IMR-90 (cell line): ENCODE measurements around the gene SPINDOC. TPM values are rescaled to one million over a fixed set of nuclear protein-coding genes. Genes with fewer than 3 reads are reported as not detected.

Experiments
- ATAC-seq: fragments of 200-7000 bp; cut with Tn5 transposase; 2 replicates; pipeline ENCODE4 v1.9.1; 2020; ENCODE audit warnings: low read depth, mild to moderate bottlenecking, moderate library complexity
- BruUV-seq: library from RNA; stranded (reverse); fragments of 400-500 nt; replicated peaks from 2 replicates; lab custom pipeline; 2021; lab: Mats Ljungman, UMichigan
- CTCF ChIA-PET: fragments of 300-600 bp; formaldehyde crosslinking; extraction: SDS; loops from one replicate; lab custom pipeline; 2021; ENCODE audit warnings: antibody characterized with exemption; lab: Yijun Ruan, JAX
- POLR2A ChIA-PET: fragments of 300-600 bp; sonication (Branson Sonifier 250); formaldehyde crosslinking; loops from one replicate; lab custom pipeline; 2022; ENCODE audit warnings: antibody characterized with exemption; ENCODE audit not compliant: unreplicated experiment; lab: Charles Lee
- DNase-seq: peaks from one replicate; pipeline ENCODE4 v3.0.0; 2013
- H2AFZ ChIP-seq: replicated peaks from 2 replicates; pipeline ENCODE3; 2013; ENCODE audit warnings: low read length, mild to moderate bottlenecking; ENCODE audit not compliant: poor library complexity
- H2AK5ac ChIP-seq: 2 replicates; pipeline ENCODE4 v1.6.1; 2013; ENCODE audit warnings: low read depth, low read length, inconsistent platforms
- H2AK9ac ChIP-seq: replicated peaks from 2 replicates; pipeline ENCODE3; 2013; ENCODE audit warnings: mild to moderate bottlenecking, low read depth, low read length, moderate library complexity; ENCODE audit not compliant: poor library complexity
- H2BK120ac ChIP-seq: 2 replicates; pipeline ENCODE4 v1.6.1; 2013; ENCODE audit warnings: low read depth, low read length, inconsistent platforms
- H2BK15ac ChIP-seq: 3 replicates; pipeline ENCODE4 v1.6.1; 2013; ENCODE audit warnings: low read depth, low read length, inconsistent platforms
- H2BK20ac ChIP-seq: 2 replicates; pipeline ENCODE4 v1.6.1; 2013; ENCODE audit warnings: low read depth, mild to moderate bottlenecking, inconsistent platforms, low read length, moderate library complexity
- H2BK5ac ChIP-seq: 2 replicates; pipeline ENCODE4 v1.6.1; 2013; ENCODE audit warnings: mild to moderate bottlenecking, low read depth, low read length, inconsistent platforms; ENCODE audit not compliant: poor library complexity, severe bottlenecking
- H3K14ac ChIP-seq: replicated peaks from 2 replicates; pipeline ENCODE4 v1.6.1; 2013; ENCODE audit warnings: low read depth, low read length, inconsistent platforms
- H3K18ac ChIP-seq: 2 replicates; pipeline ENCODE4 v1.6.1; 2013; ENCODE audit warnings: low read depth, low read length, control low read depth
- H3K23ac ChIP-seq: 2 replicates; pipeline ENCODE4 v1.6.1; 2013; ENCODE audit warnings: low read depth, low read length, inconsistent platforms
- H3K27ac ChIP-seq: 2 replicates; pipeline ENCODE4 v1.5.1; 2013; ENCODE audit warnings: mild to moderate bottlenecking, control low read depth, low read length; ENCODE audit not compliant: insufficient read depth
- H3K27me3 ChIP-seq: 2 replicates; pipeline ENCODE4 v1.6.1; 2013; ENCODE audit warnings: low read length; ENCODE audit not compliant: control insufficient read depth, insufficient read depth
- H3K36me3 ChIP-seq: 2 replicates; pipeline ENCODE4 v1.6.1; 2013; ENCODE audit warnings: low read length, mixed read lengths; ENCODE audit not compliant: control insufficient read depth, insufficient read depth
- H3K4ac ChIP-seq: 2 replicates; pipeline ENCODE4 v1.6.1; 2013; ENCODE audit warnings: low read depth, low read length, inconsistent platforms
- H3K4me1 ChIP-seq: 2 replicates; pipeline ENCODE4 v1.6.1; 2013; ENCODE audit warnings: low read length, mixed read lengths; ENCODE audit not compliant: control insufficient read depth, insufficient read depth
- H3K4me2 ChIP-seq: 2 replicates; pipeline ENCODE4 v1.6.1; 2013; ENCODE audit warnings: low read depth, mild to moderate bottlenecking, control low read depth, low read length, moderate library complexity
- H3K4me3 ChIP-seq: 2 replicates; pipeline ENCODE4 v1.5.1; 2013; ENCODE audit warnings: low read depth, mild to moderate bottlenecking, control low read depth, low read length, moderate library complexity; ENCODE audit not compliant: insufficient read depth
- H3K56ac ChIP-seq: 2 replicates; pipeline ENCODE4 v1.6.1; 2013; ENCODE audit warnings: low read length, inconsistent platforms; ENCODE audit not compliant: insufficient read depth; ENCODE audit errors: extremely low read depth
- H3K79me1 ChIP-seq, 2 experiments: 2 replicates each; pipeline ENCODE4 v1.6.1; 2013; ENCODE audit warnings: low read length in 2 of 2, inconsistent platforms in 1 of 2, low read depth in 1 of 2
- H3K9ac ChIP-seq: 2 replicates; pipeline ENCODE4 v1.6.1; 2013; ENCODE audit warnings: low read depth, low read length, control low read depth
- H3K9me1 ChIP-seq: 2 replicates; pipeline ENCODE4 v1.6.1; 2013; ENCODE audit warnings: low read length, inconsistent platforms; ENCODE audit not compliant: insufficient read depth
- H3K9me3 ChIP-seq: 2 replicates; pipeline ENCODE4 v1.6.1; 2013; ENCODE audit warnings: low read length; ENCODE audit not compliant: control insufficient read depth, insufficient read depth
- H4K20me1 ChIP-seq: 2 replicates; pipeline ENCODE4 v1.6.1; 2013; ENCODE audit warnings: low read length, inconsistent platforms; ENCODE audit not compliant: insufficient read depth
- H4K5ac ChIP-seq: 2 replicates; pipeline ENCODE4 v1.6.1; 2013; ENCODE audit warnings: mild to moderate bottlenecking, low read depth, low read length, control low read depth
- H4K8ac ChIP-seq, 2 experiments: 2 replicates each; pipeline ENCODE4 v1.6.1; 2013; ENCODE audit warnings: low read depth in 2 of 2, low read length in 2 of 2, control low read depth in 1 of 2, inconsistent platforms in 1 of 2
- H4K91ac ChIP-seq: 2 replicates; pipeline ENCODE4 v1.6.1; 2013; ENCODE audit warnings: low read depth, low read length, inconsistent platforms; ENCODE audit not compliant: insufficient read depth
- BHLHE40 ChIP-seq: fragments of 150-350 bp; IDR thresholded peaks from 2 replicates; pipeline ENCODE4 v1.6.1; 2016; ENCODE audit warnings: mild to moderate bottlenecking, low read depth, low read length
- CEBPB ChIP-seq: IDR thresholded peaks from 2 replicates; pipeline ENCODE4 v1.6.1; 2012; ENCODE audit warnings: low read depth, low read length, improper control_type of control experiment
- CHD1 ChIP-seq: IDR thresholded peaks from 2 replicates; pipeline ENCODE4 v1.6.1; 2012; ENCODE audit warnings: low read depth, low read length, improper control_type of control experiment
- CTCF ChIP-seq: conservative IDR thresholded peaks from 2 replicates; pipeline ENCODE4 v1.5.1; 2012; ENCODE audit warnings: mild to moderate bottlenecking, low read depth, low read length, improper control_type of control experiment
- ELK1 ChIP-seq: fragments of 150-350 bp; IDR thresholded peaks from 2 replicates; pipeline ENCODE4 v1.6.1; 2016; ENCODE audit warnings: low read depth, mild to moderate bottlenecking, low read length, moderate library complexity, borderline replicate concordance
- FOS ChIP-seq: fragments of 150-350 bp; IDR thresholded peaks from 2 replicates; pipeline ENCODE4 v1.6.1; 2016; ENCODE audit warnings: low read depth, low read length
- MAFK ChIP-seq: IDR thresholded peaks from 2 replicates; pipeline ENCODE4 v1.6.1; 2012; ENCODE audit warnings: low read depth, low read length, improper control_type of control experiment
- MAZ ChIP-seq: IDR thresholded peaks from 2 replicates; pipeline ENCODE4 v1.6.1; 2012; ENCODE audit warnings: low read depth, mild to moderate bottlenecking, low read length, improper control_type of control experiment, moderate library complexity, borderline replicate concordance
- MXI1 ChIP-seq: IDR thresholded peaks from 2 replicates; pipeline ENCODE4 v1.6.1; 2012; ENCODE audit warnings: low read depth, mild to moderate bottlenecking, low read length, moderate library complexity, borderline replicate concordance
- NFE2L2 ChIP-seq: fragments of 150-350 bp; IDR thresholded peaks from 2 replicates; pipeline ENCODE4 v1.6.1; 2016; ENCODE audit warnings: low read depth, mild to moderate bottlenecking, low read length
- POLR2A ChIP-seq: IDR thresholded peaks from 2 replicates; pipeline ENCODE4 v1.6.1; 2012; ENCODE audit warnings: mild to moderate bottlenecking, low read depth, low read length
- RAD21 ChIP-seq: IDR thresholded peaks from 2 replicates; pipeline ENCODE4 v1.6.1; 2012; ENCODE audit warnings: low read length, improper control_type of control experiment
- RCOR1 ChIP-seq: IDR thresholded peaks from 2 replicates; pipeline ENCODE4 v1.6.1; 2012; ENCODE audit warnings: mild to moderate bottlenecking, low read length, improper control_type of control experiment; ENCODE audit not compliant: insufficient replicate concordance
- RFX5 ChIP-seq: IDR thresholded peaks from 2 replicates; pipeline ENCODE4 v1.8.0; 2012; ENCODE audit warnings: low read depth, mild to moderate bottlenecking, low read length, moderate library complexity
- SMC3 ChIP-seq: fragments of 150-350 bp; IDR thresholded peaks from 2 replicates; pipeline ENCODE4 v1.6.1; 2016; ENCODE audit warnings: low read depth, mild to moderate bottlenecking, antibody characterized with exemption, low read length, moderate library complexity
- USF2 ChIP-seq: fragments of 150-350 bp; IDR thresholded peaks from 2 replicates; pipeline ENCODE4 v1.6.1; 2017; ENCODE audit warnings: mild to moderate bottlenecking, antibody characterized with exemption, low read length, low read depth
- WGBS, 2 experiments: methylation state at CpG; one replicate each; pipeline versions ENCODE4 v1.1.5 to v1.1.7; 2013; ENCODE audit warnings: missing lambda C conversion rate in 2 of 2; ENCODE audit not compliant: insufficient read length in 1 of 2; ENCODE audit errors: extremely low coverage in 2 of 2; 5-methylcytosine and 5-hydroxymethylcytosine counted together
- dilution Hi-C: fragments of 300-500 bp; cut with HindIII; formaldehyde crosslinking; loops from one replicate; pipeline ENCODE4 v1.14.3; 2018; ENCODE audit warnings: low sequenced_read_pairs; ENCODE audit not compliant: unreplicated experiment
- in situ Hi-C: fragments of 300-500 bp; cut with MboI; formaldehyde crosslinking; loops from 3 replicates; pipeline ENCODE4 v1.14.3; 2019; ENCODE audit warnings: low sequenced_read_pairs, inconsistent platforms, mixed read lengths
- intact Hi-C: fragments of 100-400 bp; cut with micrococcal nuclease; formaldehyde crosslinking; loops from 2 replicates; pipeline ENCODE4 v1.10.0; 2022
- polyA plus RNA-seq, 3 experiments: library from polyadenylated mRNA; depleted of rRNA; stranded (reverse); fragments of >200 nt; gene quantifications; 2 replicates each; pipeline ENCODE4 v1.2.3, GENCODE V29; 2012; ENCODE audit warnings: low replicate concordance in 1 of 3
- total RNA-seq: library from RNA; depleted of rRNA; stranded (reverse); fragments of >200 nt; gene quantifications from 2 replicates; pipeline ENCODE4 v1.2.3, GENCODE V29; 2012

Gene SPINDOC
- total and polyA plus RNA-seq, 2 of the 4 experiments (the other 2 are of a cell fraction): 10.0 to 29.9 TPM

- in situ Hi-C loops: no loop called here
- WGBS, 2 experiments: no CpG with 5 or more reads among the region's 1 CpG
Measured at GRCh38 chr11:63843041-63843440, 29.8 kb downstream of the SPINDOC start.

More at GRCh38 chr11:63843041-63843440, 29.8 kb downstream of the SPINDOC start:
- Histone ChIP-seq H2AK9ac (no peak overlapping the region), H4K5ac (no peak overlapping the region), H3K9ac (no peak overlapping the region), H3K9me3 (no peaks in the 10 kb centered on the region), H3K56ac (no peak overlapping the region), H2BK5ac (no peak overlapping the region), H2BK120ac (no peak overlapping the region), H3K4ac (no peak overlapping the region), H3K18ac (no peak overlapping the region), H2AK5ac (no peak overlapping the region), H2BK20ac (no peak overlapping the region), H4K8ac (no peak overlapping the region), H3K79me1 (peaks cover 18 to 78% of the 10 kb centered on the region in 2 experiments), H3K4me3 (no peak overlapping the region), H3K23ac (no peak overlapping the region; the same call in 1 of the 2 replicates), H3K4me1 (peaks cover 18% of the 10 kb centered on the region), H3K9me1 (peaks cover 36% of the 10 kb centered on the region), H4K20me1 (peaks cover 75% of the 10 kb centered on the region), H3K14ac (no peak overlapping the region), H3K27me3 (no peaks in the 10 kb centered on the region), H2AFZ (no peak overlapping the region), H2BK15ac (no peak overlapping the region), H3K4me2 (no peak overlapping the region), H3K36me3 (peaks cover 3% of the 10 kb centered on the region; the same call in 1 of the 2 replicates), H3K27ac (no peak overlapping the region), H4K91ac (no peak overlapping the region)
- ChIA-PET POLR2A (no interaction called here), CTCF (no interaction called here)
- BruUV-seq: no TSS peak
- TF ChIP-seq CEBPB: no peak
- TF ChIP-seq POLR2A: no peak
- TF ChIP-seq BHLHE40: no peak
- TF ChIP-seq RAD21: no peak
- TF ChIP-seq MAFK: no peak
- TF ChIP-seq CTCF: no peak
- TF ChIP-seq CHD1: no peak
- no peak for TF ChIP-seq RFX5
- no peak for TF ChIP-seq ELK1
- TF ChIP-seq SMC3: no peak
- no peak for TF ChIP-seq FOS
- TF ChIP-seq RCOR1: no peak
- TF ChIP-seq NFE2L2: no peak
- TF ChIP-seq MAZ: no peak
- TF ChIP-seq USF2: no peak
- no peak for TF ChIP-seq MXI1
- DNase-seq: peak; percentile 32
- intact Hi-C loops (no loop called here), dilution Hi-C loops (no loop called here)
- no peak for ATAC-seq
